GM19351 (cell line): ENCODE data around the gene COBL.

Experiments
- ATAC-seq: cut with Tn5 transposase; IDR thresholded peaks from one replicate; pipeline ENCODE4 v1.9.1; 2021; ENCODE audit warnings: mild to moderate bottlenecking, moderate library complexity; ENCODE audit not compliant: unreplicated experiment

COBL gene

DNA sequence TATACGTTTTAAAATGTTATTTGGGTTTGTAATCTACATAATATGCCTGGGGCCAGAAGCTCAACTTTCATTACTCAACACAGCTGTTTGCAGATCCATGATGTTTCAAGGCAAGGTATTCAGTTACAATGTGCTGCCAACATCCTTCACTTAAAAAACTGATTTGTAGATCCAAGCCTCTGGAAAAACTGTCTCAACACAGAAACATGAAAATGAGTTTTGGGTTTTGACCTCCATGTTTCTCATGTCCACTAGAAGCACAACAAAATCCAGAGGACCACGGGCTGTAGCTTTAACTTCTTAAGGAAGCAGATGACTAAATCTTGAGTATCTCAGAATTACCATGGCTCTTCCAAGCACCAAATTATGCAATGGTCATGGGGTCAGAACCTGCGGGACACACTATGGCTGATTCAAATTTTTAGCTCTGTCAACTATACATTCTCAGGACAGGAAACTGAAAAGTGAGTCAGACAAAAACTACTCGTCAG, 286.9 kb downstream of the COBL start:
- ATAC-seq = no peak

GRCh38 chr7:51029131-51029530, 287.5 kb downstream of the COBL start:
- no peak for ATAC-seq

- ATAC-seq = no peak
These were observed 288.4 kb downstream of the COBL start for GRCh38 chr7:51027935-51028830.

- no peak for ATAC-seq
These were observed 289.3 kb downstream of the COBL start for GRCh38 chr7:51027106-51027934.

GRCh38 chr7:51026341-51026740, 290.3 kb downstream of the COBL start:
- no peak for ATAC-seq

DNA sequence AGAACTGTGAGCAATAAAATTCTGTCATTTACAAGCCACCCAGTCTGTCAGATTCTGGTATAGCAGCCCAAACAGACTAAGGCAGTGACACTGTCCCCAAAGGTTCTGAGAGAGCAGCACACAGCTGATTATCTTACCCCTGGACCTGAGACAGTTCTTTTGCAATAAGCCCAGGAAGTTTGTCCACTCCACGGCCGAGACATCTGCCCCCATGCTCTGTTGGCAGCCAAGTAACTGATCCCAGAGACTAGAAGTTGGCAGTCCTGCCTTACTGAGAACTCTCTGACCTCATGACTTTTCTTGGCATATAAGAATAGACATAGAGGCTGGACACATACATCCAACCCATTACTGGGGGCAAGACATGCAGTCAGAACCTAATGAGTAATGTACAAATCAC, 290.9 kb downstream of the COBL start:
- no peak for ATAC-seq

DNA sequence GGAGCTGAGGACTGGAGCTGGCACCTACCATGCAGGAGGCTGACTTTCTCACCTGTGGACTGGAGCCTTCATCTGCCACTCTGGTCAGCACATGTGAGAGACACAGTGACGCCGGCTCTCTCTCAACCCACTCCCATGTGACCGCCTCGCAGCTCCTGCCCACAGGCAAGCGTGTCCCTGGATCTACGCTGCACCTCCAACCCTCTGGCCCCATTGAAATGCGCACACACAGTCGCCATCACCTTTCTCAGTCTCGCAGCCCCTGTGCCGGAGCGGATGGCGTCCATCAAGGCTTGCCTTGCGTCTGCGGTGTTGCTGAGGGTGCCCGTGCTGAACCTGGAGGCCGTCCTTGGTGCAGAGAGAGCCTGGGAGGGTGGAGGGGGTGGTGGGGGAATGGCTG, 291.7 kb downstream of the COBL start:
- no peak for ATAC-seq

GRCh38 chr7:51023547-51023946, 293.1 kb downstream of the COBL start:
- no peak for ATAC-seq

- ATAC-seq = no peak
These were observed 293.8 kb downstream of the COBL start for GRCh38 chr7:51022821-51023220.

GRCh38 chr7:51021906-51022570, 294.6 kb downstream of the COBL start:
- no peak for ATAC-seq

GRCh38 chr7:51020944-51021343, 295.7 kb downstream of the COBL start:
- no peak for ATAC-seq

- ATAC-seq = no peak
These were observed 296.4 kb downstream of the COBL start for GRCh38 chr7:51019891-51020870.

- ATAC-seq = no peak
These were observed 297.3 kb downstream of the COBL start for GRCh38 chr7:51019191-51019844.

DNA sequence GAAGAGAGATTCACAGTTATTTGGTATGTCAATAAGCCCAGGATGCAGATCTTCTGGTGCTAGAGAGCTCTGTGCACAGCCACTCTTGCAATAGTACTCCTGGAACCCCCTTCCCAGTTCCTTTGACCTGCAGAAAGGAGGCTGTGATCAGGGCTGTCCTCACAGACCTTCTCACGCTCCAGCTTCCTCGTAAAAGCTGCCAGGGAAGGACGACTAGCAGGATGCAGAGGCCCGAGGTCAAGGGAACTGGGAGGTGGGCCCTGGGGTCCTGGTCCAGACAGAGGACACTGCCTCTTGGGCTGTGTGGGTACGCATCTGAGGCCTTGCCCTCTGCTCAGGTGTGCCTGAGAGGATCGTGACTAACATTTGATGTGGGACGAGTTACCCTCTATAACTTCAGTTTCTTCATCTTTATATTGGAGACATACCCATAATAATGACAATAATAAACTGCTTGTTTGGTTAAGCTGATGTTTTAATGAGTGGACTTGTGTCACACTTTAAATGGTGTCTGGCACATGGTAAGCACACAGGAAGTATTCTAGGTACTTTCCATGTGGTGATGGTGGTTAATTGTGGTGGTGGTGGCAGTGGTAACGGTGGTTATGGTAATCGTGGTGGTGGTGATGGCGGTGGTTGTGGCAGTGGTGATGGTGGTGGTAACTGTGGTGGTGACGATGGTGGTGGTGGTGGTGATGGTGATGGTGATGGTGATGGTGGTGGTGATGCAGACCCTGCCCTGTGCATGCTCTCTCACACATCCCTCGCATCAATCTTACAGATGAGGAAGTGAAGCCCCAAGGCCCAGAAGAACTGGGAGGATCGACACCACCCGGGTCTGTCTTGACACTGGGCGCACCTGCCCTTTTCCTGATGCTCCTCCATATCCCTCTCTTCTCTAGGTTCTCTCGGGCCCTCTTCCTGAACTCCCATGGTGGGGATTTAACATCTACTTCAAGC, 298.8 kb downstream of the COBL start:
- ATAC-seq = no peak

GRCh38 chr7:51016546-51016945, 300.1 kb downstream of the COBL start:
- no peak for ATAC-seq

- ATAC-seq = no peak
These were observed 301.0 kb downstream of the COBL start for GRCh38 chr7:51015581-51015980.

DNA sequence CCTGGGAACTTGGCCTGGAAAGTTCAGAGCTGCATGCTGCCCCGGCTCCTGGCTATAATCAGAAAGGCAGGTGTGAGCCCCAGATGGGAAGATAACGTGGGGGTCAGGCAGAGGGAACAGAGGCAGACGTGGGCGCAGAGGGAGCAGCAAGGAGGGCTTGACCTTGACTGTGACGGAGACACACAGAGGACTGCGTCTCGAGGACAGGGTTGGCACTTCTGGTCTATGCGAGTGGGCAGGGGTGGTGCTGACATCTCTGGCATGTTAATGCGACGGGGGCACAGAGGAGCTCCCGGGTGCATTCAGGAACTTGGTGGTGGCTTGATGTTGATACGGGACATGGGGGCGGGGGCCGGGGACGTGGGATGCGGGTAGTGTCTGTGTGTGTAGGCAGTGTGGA, 301.8 kb downstream of the COBL start:
- ATAC-seq = no peak

DNA sequence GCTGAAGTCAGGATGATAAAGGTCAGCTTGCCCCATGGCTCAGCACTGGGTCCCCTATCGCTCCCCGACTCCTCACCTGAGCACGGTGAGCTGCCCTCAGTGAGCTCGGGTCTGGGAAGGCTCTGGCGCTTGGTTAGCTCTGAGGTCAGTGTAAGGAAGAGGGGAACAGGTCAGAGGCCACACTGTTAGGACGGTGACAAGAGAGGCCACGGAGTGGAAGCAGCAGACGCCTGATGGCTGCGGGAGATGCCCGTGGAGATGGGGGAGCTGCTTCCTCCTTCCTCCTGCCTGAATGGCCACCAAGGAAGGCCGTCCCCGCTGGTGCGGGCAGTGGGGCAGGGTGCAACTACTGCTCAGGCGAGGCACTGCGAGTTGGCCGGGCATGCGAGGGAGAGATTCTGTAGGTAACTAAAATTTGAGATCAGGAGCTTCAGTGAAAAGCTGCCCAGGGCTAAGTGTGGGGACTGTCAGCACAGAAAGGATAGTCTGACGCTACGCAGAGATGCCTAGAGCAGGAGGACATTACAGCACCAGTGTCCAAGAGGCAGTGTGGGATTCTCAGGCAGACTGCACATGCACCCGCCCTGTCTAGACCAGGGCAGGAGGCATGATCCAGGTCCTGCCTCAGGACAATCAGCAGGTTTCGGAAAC, 302.6 kb downstream of the COBL start:
- no peak for ATAC-seq
